Measurements from ENCODE around the gene CACNG4.

Gene CACNG4

GRCh38 chr17:66942451-66943264, 21.8 kb upstream of the CACNG4 start:
- in situ Hi-C loops (cut with HindIII; ENCODE audit: low pct_ligation_motif_present, low pct_unique_long_range_greater_than_20kb, low sequenced_read_pairs), result no loop called here
- no peak for DNase-seq

- no peak for DNase-seq
- in situ Hi-C loops (cut with HindIII; ENCODE audit: low pct_ligation_motif_present, low pct_unique_long_range_greater_than_20kb, low sequenced_read_pairs), result no loop called here
These were observed 21.0 kb upstream of the CACNG4 start for GRCh38 chr17:66943484-66943883.

DNA sequence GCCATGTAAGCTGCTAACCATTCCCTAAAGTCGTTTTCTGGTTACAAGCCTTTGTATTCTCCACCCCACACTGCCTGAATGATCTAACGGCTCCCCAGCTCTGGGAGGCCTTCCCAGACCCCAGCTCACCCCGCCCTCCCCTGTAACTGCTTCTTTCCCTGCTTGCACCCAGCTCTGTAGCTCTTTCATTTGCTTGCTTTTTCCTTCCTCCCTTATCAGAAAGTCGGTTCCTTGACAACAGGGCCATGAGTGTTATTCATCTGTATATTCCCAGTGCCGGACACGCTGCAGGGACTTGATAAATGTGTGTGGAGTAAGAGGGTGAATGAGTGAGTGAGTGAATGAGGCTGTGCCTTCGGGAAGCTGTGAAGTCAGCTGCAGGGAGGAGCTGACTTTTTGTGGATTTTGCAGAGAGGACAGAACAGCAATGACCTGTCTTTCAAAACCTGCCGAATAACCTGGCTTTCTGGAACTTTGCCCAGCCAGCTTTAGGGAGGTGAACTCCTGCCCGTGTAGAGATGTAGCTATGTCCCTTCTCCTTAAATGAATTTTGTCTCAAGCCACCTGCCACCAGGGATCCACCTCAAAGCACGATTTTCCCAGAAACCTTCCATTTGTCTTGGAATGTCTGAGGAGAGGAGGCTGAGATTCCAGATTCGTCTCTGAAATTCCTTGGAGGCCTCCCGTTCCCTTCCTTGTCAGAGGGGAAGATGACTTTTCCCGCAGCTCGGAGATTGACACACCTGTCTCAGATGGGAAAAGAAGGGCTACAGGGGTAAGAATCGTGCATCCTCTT, 20.0 kb upstream of the CACNG4 start:
- in situ Hi-C loops (cut with HindIII; ENCODE audit: low pct_ligation_motif_present, low pct_unique_long_range_greater_than_20kb, low sequenced_read_pairs), result no loop called here
- no peak for DNase-seq

DNA sequence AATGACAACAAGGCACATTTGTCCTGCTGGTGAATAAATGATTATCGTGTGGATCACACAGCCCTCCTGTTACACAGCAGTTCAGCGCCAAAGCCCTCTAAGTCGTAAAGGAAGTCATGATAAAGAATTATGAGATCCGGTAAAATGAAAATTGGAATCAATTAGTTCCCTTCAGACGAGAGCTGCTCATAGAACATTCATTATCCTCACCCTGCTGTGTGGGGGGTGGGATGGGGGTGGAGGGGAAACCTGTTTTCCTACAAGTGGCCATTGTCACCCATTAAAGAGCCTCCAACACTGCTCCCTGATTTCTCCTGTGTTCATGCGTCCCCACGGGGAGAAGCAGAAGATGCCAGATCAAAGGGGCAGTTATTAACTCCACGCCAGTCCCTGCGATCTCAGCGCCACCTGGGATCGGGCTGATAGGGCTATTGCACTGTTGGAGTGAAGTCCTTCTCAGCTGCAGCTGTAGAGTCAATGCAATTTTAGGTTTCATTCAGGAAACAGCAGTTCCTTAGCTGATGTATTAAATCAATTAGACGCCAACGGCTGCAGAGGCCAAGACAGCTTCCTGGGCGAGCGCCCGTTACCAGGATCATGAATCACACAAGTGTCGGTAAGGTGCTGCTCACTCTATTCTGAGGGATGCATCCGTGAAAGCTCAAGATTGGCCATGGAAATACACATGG, 19.2 kb upstream of the CACNG4 start:
- peak; percentile 18 for DNase-seq
- in situ Hi-C loops (cut with HindIII; ENCODE audit: low pct_ligation_motif_present, low pct_unique_long_range_greater_than_20kb, low sequenced_read_pairs), result no loop called here

GRCh38 chr17:66946251-66946650, 18.3 kb upstream of the CACNG4 start:
- DNase-seq, result no peak
- in situ Hi-C loops (cut with HindIII; ENCODE audit: low pct_ligation_motif_present, low pct_unique_long_range_greater_than_20kb, low sequenced_read_pairs), result no loop called here

- no peak for DNase-seq
- in situ Hi-C loops (cut with HindIII; ENCODE audit: low pct_ligation_motif_present, low pct_unique_long_range_greater_than_20kb, low sequenced_read_pairs), result no loop called here
These were observed 17.2 kb upstream of the CACNG4 start for GRCh38 chr17:66947311-66947710.

GRCh38 chr17:66948061-66948750, 16.3 kb upstream of the CACNG4 start:
- no peak for DNase-seq
- in situ Hi-C loops (cut with HindIII; ENCODE audit: low pct_ligation_motif_present, low pct_unique_long_range_greater_than_20kb, low sequenced_read_pairs), result no loop called here

- DNase-seq, result no peak
- in situ Hi-C loops (cut with HindIII; ENCODE audit: low pct_ligation_motif_present, low pct_unique_long_range_greater_than_20kb, low sequenced_read_pairs), result no loop called here
These were observed 15.0 kb upstream of the CACNG4 start for GRCh38 chr17:66949501-66949900.

DNA sequence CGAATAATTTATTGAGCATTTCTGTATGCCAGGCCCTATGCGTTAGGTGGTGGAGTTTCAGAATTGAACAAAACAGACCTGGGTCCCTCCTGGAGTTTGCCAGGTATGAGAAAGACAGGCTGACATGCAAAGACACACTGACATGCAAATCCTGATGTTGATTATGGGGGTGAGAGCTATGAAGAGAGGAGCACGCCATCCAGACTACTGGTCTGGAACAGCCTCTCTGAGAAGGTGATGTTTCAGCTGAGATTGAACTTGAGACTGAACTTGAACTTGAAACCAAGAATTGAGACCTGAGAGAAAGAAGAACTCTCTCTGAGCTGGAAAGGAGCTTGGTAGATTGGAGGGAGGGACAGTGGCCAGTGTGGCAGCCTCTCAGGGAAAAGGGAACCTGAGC, 14.2 kb upstream of the CACNG4 start:
- in situ Hi-C loops (cut with HindIII; ENCODE audit: low pct_ligation_motif_present, low pct_unique_long_range_greater_than_20kb, low sequenced_read_pairs), result no loop called here
- DNase-seq, result no peak

GRCh38 chr17:66950886-66951604, 13.5 kb upstream of the CACNG4 start:
- in situ Hi-C loops (cut with HindIII; ENCODE audit: low pct_ligation_motif_present, low pct_unique_long_range_greater_than_20kb, low sequenced_read_pairs), result no loop called here
- no peak for DNase-seq

- DNase-seq, result no peak
These were observed 12.9 kb upstream of the CACNG4 start for GRCh38 chr17:66951605-66951953.

GRCh38 chr17:66952031-66952524, 12.4 kb upstream of the CACNG4 start:
- DNase-seq, result peak; percentile 96
- in situ Hi-C loops (cut with HindIII; ENCODE audit: low pct_ligation_motif_present, low pct_unique_long_range_greater_than_20kb, low sequenced_read_pairs), result no loop called here

More at GRCh38 chr17:66951605-66951953, 12.9 kb upstream of the CACNG4 start:
- in situ Hi-C loops (cut with HindIII; ENCODE audit: low pct_ligation_motif_present, low pct_unique_long_range_greater_than_20kb, low sequenced_read_pairs), result no loop called here

GRCh38 chr17:66952681-66953629, 11.6 kb upstream of the CACNG4 start:
- peak; percentile 8 for DNase-seq
- in situ Hi-C loops (cut with HindIII; ENCODE audit: low pct_ligation_motif_present, low pct_unique_long_range_greater_than_20kb, low sequenced_read_pairs), result no loop called here

- no peak for DNase-seq
- in situ Hi-C loops (cut with HindIII; ENCODE audit: low pct_ligation_motif_present, low pct_unique_long_range_greater_than_20kb, low sequenced_read_pairs), result no loop called here
These were observed 10.9 kb upstream of the CACNG4 start for GRCh38 chr17:66953630-66954020.

DNA sequence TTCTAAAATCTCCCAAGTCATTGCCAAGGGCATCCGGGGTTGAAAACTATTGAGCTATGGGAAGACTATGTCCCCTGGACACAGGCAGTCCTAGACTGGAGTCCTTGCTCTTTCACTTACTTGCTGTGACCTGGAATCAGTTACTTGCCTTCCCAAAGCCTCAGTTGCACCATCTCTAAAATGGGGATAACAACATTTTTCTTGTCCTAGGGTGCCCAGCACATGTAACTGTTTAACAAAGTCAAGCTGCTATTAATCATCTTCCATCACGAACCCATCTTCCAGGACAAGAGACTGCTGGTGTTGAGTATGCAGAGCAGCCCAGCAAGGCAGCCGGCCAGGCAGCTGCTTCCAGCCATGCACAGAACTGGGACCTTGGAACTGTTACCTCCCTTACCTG, 9.9 kb upstream of the CACNG4 start:
- DNase-seq, result no peak
- in situ Hi-C loops (cut with HindIII; ENCODE audit: low pct_ligation_motif_present, low pct_unique_long_range_greater_than_20kb, low sequenced_read_pairs), result no loop called here

GRCh38 chr17:66955821-66956220, 8.7 kb upstream of the CACNG4 start:
- DNase-seq, result no peak
- in situ Hi-C loops (cut with HindIII; ENCODE audit: low pct_ligation_motif_present, low pct_unique_long_range_greater_than_20kb, low sequenced_read_pairs), result no loop called here

DNA sequence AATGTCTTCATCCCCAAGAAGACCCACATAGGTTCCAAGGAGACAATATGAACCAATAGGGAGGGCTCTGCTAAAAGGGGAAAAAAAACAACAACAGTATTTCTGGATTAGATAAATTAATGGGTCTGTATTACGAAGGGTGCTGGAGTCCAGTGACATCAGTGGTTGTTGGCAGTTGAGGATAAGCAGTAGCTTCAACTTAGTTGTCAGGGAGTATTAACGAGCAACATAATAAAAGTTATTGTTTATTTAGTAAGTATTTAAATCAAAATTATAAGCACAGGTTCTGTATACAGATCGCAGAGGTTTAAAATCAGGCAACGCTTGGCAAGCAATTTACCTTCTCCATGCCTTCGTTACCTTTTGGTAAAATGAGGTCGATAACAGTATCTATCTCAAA, 7.6 kb upstream of the CACNG4 start:
- no peak for DNase-seq
- in situ Hi-C loops (cut with HindIII; ENCODE audit: low pct_ligation_motif_present, low pct_unique_long_range_greater_than_20kb, low sequenced_read_pairs), result no loop called here

Data from ACHN (cell line).